ENCODE measurements around the gene KLK13.

The KLK13 gene

GRCh38 chr19:51060336-51060735 lies 4.6 kb downstream of the KLK13 start:
- H3K27ac ChIP-seq (ENCODE audit: low read length), result no peak overlapping the region
- no peak overlapping the region for H3K9ac ChIP-seq (ENCODE audit: low read length)
- no peaks in the 10 kb centered on the region for H3K4me1 ChIP-seq (ENCODE audit: low read length)
- no peaks in the 10 kb centered on the region for H3K9me3 ChIP-seq (ENCODE audit: insufficient read depth, low read length)
- no peak overlapping the region for H2AFZ ChIP-seq (ENCODE audit: low read depth, low read length)
- H3K27me3 ChIP-seq (ENCODE audit: low read depth, low read length), result peaks cover 47% of the 10 kb centered on the region
- no peak overlapping the region for H3K4me2 ChIP-seq (ENCODE audit: low read length)
- TF ChIP-seq EZH2phosphoT487 (IDR thresholded peaks at IDR 0.05; ENCODE audit: low read depth) (no peak), CTCF (IDR thresholded peaks at IDR 0.05; ENCODE audit: low read depth, low read length) (no peak)
- H3K79me2 ChIP-seq (ENCODE audit: low read length), result no peaks in the 10 kb centered on the region
- no peak overlapping the region for H3K4me3 ChIP-seq (ENCODE audit: low read length)
- no peaks in the 10 kb centered on the region for H3K36me3 ChIP-seq (replicated peaks; ENCODE audit: low read depth, low read length)
- H4K20me1 ChIP-seq (ENCODE audit: insufficient read depth, low read length), result no peaks in the 10 kb centered on the region

- Histone ChIP-seq H3K4me2 (ENCODE audit: low read length) (no peak overlapping the region), H4K20me1 (ENCODE audit: insufficient read depth, low read length) (no peaks in the 10 kb centered on the region), H3K27ac (ENCODE audit: low read length) (no peak overlapping the region), H3K9ac (ENCODE audit: low read length) (no peak overlapping the region), H3K27me3 (ENCODE audit: low read depth, low read length) (peaks cover 53% of the 10 kb centered on the region), H3K79me2 (ENCODE audit: low read length) (no peaks in the 10 kb centered on the region), H3K9me3 (ENCODE audit: insufficient read depth, low read length) (no peaks in the 10 kb centered on the region), H3K36me3 (replicated peaks; ENCODE audit: low read depth, low read length) (no peaks in the 10 kb centered on the region), H2AFZ (ENCODE audit: low read depth, low read length) (no peak overlapping the region), H3K4me1 (ENCODE audit: low read length) (no peaks in the 10 kb centered on the region), H3K4me3 (ENCODE audit: low read length) (no peak overlapping the region)
- TF ChIP-seq CTCF (IDR thresholded peaks at IDR 0.05; ENCODE audit: low read depth, low read length) (no peak), EZH2phosphoT487 (IDR thresholded peaks at IDR 0.05; ENCODE audit: low read depth) (no peak)
Measured at GRCh38 chr19:51059715-51060114, 5.2 kb downstream of the KLK13 start.

- Histone ChIP-seq H3K4me1 (ENCODE audit: low read length) (no peaks in the 10 kb centered on the region), H3K79me2 (ENCODE audit: low read length) (no peaks in the 10 kb centered on the region), H3K9me3 (ENCODE audit: insufficient read depth, low read length) (no peaks in the 10 kb centered on the region)
Measured at GRCh38 chr19:51055866-51056265, 9.0 kb downstream of the KLK13 start.

GRCh38 chr19:51047031-51047335 lies 17.9 kb downstream of the KLK13 start:
- Histone ChIP-seq H3K4me1 (ENCODE audit: low read length) (no peaks in the 10 kb centered on the region), H4K20me1 (ENCODE audit: insufficient read depth, low read length) (no peaks in the 10 kb centered on the region), H3K4me3 (ENCODE audit: low read length) (no peak overlapping the region), H3K9me3 (ENCODE audit: insufficient read depth, low read length) (no peaks in the 10 kb centered on the region), H2AFZ (ENCODE audit: low read depth, low read length) (no peak overlapping the region), H3K9ac (ENCODE audit: low read length) (no peak overlapping the region), H3K27ac (ENCODE audit: low read length) (no peak overlapping the region), H3K36me3 (replicated peaks; ENCODE audit: low read depth, low read length) (no peaks in the 10 kb centered on the region), H3K79me2 (ENCODE audit: low read length) (no peaks in the 10 kb centered on the region), H3K27me3 (ENCODE audit: low read depth, low read length) (peaks cover 9% of the 10 kb centered on the region; the same call in 1 of the 2 replicates), H3K4me2 (ENCODE audit: low read length) (no peak overlapping the region)
- TF ChIP-seq CTCF (IDR thresholded peaks at IDR 0.05; ENCODE audit: low read depth, low read length), result no peak
- no peak for TF ChIP-seq EZH2phosphoT487 (IDR thresholded peaks at IDR 0.05; ENCODE audit: low read depth)

More at GRCh38 chr19:51055866-51056265, 9.0 kb downstream of the KLK13 start:
- H3K9ac ChIP-seq (ENCODE audit: low read length), result no peak overlapping the region
- H4K20me1 ChIP-seq (ENCODE audit: insufficient read depth, low read length), result no peaks in the 10 kb centered on the region
- no peaks in the 10 kb centered on the region for H3K36me3 ChIP-seq (replicated peaks; ENCODE audit: low read depth, low read length)
- no peak overlapping the region for H2AFZ ChIP-seq (ENCODE audit: low read depth, low read length)
- peaks cover 54% of the 10 kb centered on the region for H3K27me3 ChIP-seq (ENCODE audit: low read depth, low read length)
- no peak overlapping the region for H3K27ac ChIP-seq (ENCODE audit: low read length)
- H3K4me2 ChIP-seq (ENCODE audit: low read length), result no peak overlapping the region
- no peak overlapping the region for H3K4me3 ChIP-seq (ENCODE audit: low read length)
- no peak for TF ChIP-seq CTCF (IDR thresholded peaks at IDR 0.05; ENCODE audit: low read depth, low read length)
- no peak for TF ChIP-seq EZH2phosphoT487 (IDR thresholded peaks at IDR 0.05; ENCODE audit: low read depth)
